Endothelial cell of umbilical vein (primary cell): ENCODE data around the gene SCRN1. TPM values are rescaled to one million over a fixed set of nuclear protein-coding genes. Genes with fewer than 3 reads are reported as not detected.

Experiments
- BruUV-seq: library from RNA; stranded (reverse); fragments of 400-500 nt; replicated peaks from 2 replicates; lab custom pipeline; 2021; lab: Mats Ljungman, UMichigan
- CTCF ChIA-PET: fragments of 300-600, 350-600 bp; sonication (Branson Sonifier 250); formaldehyde crosslinking; loops from one replicate; lab custom pipeline; 2021; ENCODE audit warnings: antibody characterized with exemption, inconsistent platforms; lab: Charles Lee
- POLR2A ChIA-PET: fragments of 300-600, 350-600 bp; sonication (Branson Sonifier 250); formaldehyde crosslinking; loops from one replicate; lab custom pipeline; 2021; ENCODE audit warnings: antibody characterized with exemption, inconsistent platforms; lab: Charles Lee
- DNase-seq: peaks from one replicate; pipeline ENCODE4 v3.0.0-alpha.2; 2011; ENCODE audit warnings: low read depth, low spot score
- FAIRE-seq: peaks from 2 replicates; lab custom pipeline; 2011; peaks lifted over from hg19 to GRCh38; lab: Jason Lieb, UNC
- H2AFZ ChIP-seq: 2 replicates; pipeline ENCODE4 v1.6.0; 2012; ENCODE audit warnings: low read depth, low read length, control low read depth, inconsistent platforms
- H3K27ac ChIP-seq: 2 replicates; pipeline ENCODE4 v1.5.1; 2011; ENCODE audit warnings: low read depth, mild to moderate bottlenecking, control low read depth, low read length, moderate library complexity; ENCODE audit not compliant: insufficient read depth
- H3K27me3 ChIP-seq, 2 experiments: 2 replicates each; pipeline versions ENCODE4 v1.6.0 to v1.6.1; 2011; ENCODE audit warnings: low read length in 2 of 2, mixed read lengths in 1 of 2; ENCODE audit not compliant: control insufficient read depth in 2 of 2, insufficient read depth in 2 of 2
- H3K36me3 ChIP-seq, 2 experiments: 2 replicates in 1 of 2; 3 replicates in 1 of 2; pipeline ENCODE4 v1.5.1; 2011; ENCODE audit warnings: low read length in 2 of 2, mild to moderate bottlenecking in 1 of 2, moderate library complexity in 1 of 2; ENCODE audit not compliant: control insufficient read depth in 2 of 2, insufficient read depth in 2 of 2; ENCODE audit errors: extremely low read depth in 1 of 2
- H3K4me1 ChIP-seq: 3 replicates; pipeline ENCODE4 v1.5.1; 2011; ENCODE audit warnings: mild to moderate bottlenecking, low read length; ENCODE audit not compliant: control insufficient read depth, insufficient read depth; ENCODE audit errors: extremely low read depth
- H3K4me2 ChIP-seq: 2 replicates; pipeline ENCODE4 v1.6.1; 2011; ENCODE audit warnings: low read length, control low read depth, mixed read lengths; ENCODE audit not compliant: insufficient read depth
- H3K4me3 ChIP-seq, 3 experiments: fragments of 200-600 bp in 1 of 3; sonication (generic), shearing (Covaris generic) in 1 of 3; replicated peaks in 1 of 3; 2 replicates each; pipeline ENCODE4 v1.5.1; 2011 to 2016; ENCODE audit warnings: control low read depth in 3 of 3, low read length in 3 of 3, mild to moderate bottlenecking in 2 of 3, inconsistent platforms in 1 of 3, low read depth in 1 of 3, moderate library complexity in 1 of 3; ENCODE audit not compliant: insufficient read depth in 1 of 3
- H3K79me2 ChIP-seq: 2 replicates; pipeline ENCODE4 v1.6.0; 2012; ENCODE audit warnings: low read length, inconsistent platforms; ENCODE audit not compliant: control insufficient read depth, insufficient read depth
- H3K9ac ChIP-seq: replicated peaks from 2 replicates; pipeline ENCODE3; 2011; ENCODE audit warnings: low read length, control low read depth; ENCODE audit not compliant: insufficient read depth; ENCODE audit errors: extremely low read depth
- H3K9me1 ChIP-seq: replicated peaks from 3 replicates; pipeline ENCODE4 v1.6.0; 2011; ENCODE audit warnings: mild to moderate bottlenecking, low read length; ENCODE audit not compliant: control insufficient read depth, insufficient read depth; ENCODE audit errors: extremely low read depth
- H3K9me3 ChIP-seq: replicated peaks from 2 replicates; pipeline ENCODE4 v1.5.1; 2012; ENCODE audit warnings: low read length, inconsistent platforms; ENCODE audit not compliant: control insufficient read depth, insufficient read depth
- H4K20me1 ChIP-seq: replicated peaks from 2 replicates; pipeline ENCODE3; 2011; ENCODE audit warnings: mild to moderate bottlenecking, low read length; ENCODE audit not compliant: control insufficient read depth, insufficient read depth; ENCODE audit errors: extremely low read depth
- EZH2 ChIP-seq: IDR thresholded peaks from 2 replicates; pipeline ENCODE4 v1.6.1; 2012; ENCODE audit warnings: borderline replicate concordance, low read depth, mild to moderate bottlenecking, moderate library complexity, low read length, inconsistent platforms; ENCODE audit not compliant: severe bottlenecking
- FOS ChIP-seq: IDR thresholded peaks from 2 replicates; pipeline ENCODE4 v1.6.1; 2011; ENCODE audit warnings: mild to moderate bottlenecking, low read length, moderate library complexity, borderline replicate concordance; ENCODE audit not compliant: insufficient read depth
- GATA2 ChIP-seq: IDR thresholded peaks from 2 replicates; pipeline ENCODE4 v1.7.0; 2011; ENCODE audit warnings: low read depth, mild to moderate bottlenecking, moderate library complexity, mixed read lengths, low read length; ENCODE audit not compliant: insufficient read length, insufficient read depth
- JUN ChIP-seq: IDR thresholded peaks from 2 replicates; pipeline ENCODE4 v1.6.1; 2011; ENCODE audit warnings: borderline replicate concordance, low read depth; ENCODE audit not compliant: insufficient read length, insufficient read depth
- MYC ChIP-seq: IDR thresholded peaks from one replicate; pipeline ENCODE4 v1.6.1; 2011; ENCODE audit warnings: mild to moderate bottlenecking, low read depth, low read length
- POLR2A ChIP-seq: IDR thresholded peaks from 2 replicates; pipeline ENCODE4 v1.6.1; 2012; ENCODE audit warnings: low read depth, mild to moderate bottlenecking, control low read depth, low read length
- POLR2AphosphoS5 ChIP-seq: IDR thresholded peaks from 2 replicates; pipeline ENCODE4 v1.6.1; 2012; ENCODE audit warnings: low read depth, mild to moderate bottlenecking, control low read depth, low read length, moderate library complexity; ENCODE audit not compliant: insufficient read depth
- dilution Hi-C: fragments of 300-500 bp; cut with MboI; formaldehyde crosslinking; loops from one replicate; pipeline ENCODE4 v1.15.0; 2019; ENCODE audit warnings: low sequenced_read_pairs; ENCODE audit not compliant: extremely low pct_ligation_motif_present
- intact Hi-C: fragments of 100-400 bp; cut with micrococcal nuclease; formaldehyde crosslinking; loops from one replicate; pipeline ENCODE4 v1.10.0; 2022
- polyA plus RNA-seq, 4 experiments: library from polyadenylated mRNA; depleted of rRNA in 3 of 4; stranded (reverse) in 3 of 4; unstranded in 1 of 4; fragments of >200 nt; gene quantifications; 2 replicates each; pipeline versions ENCODE4 v1.2.1 to v1.2.3, GENCODE V29; 2011 to 2012; ENCODE audit warnings: missing spikeins in 1 of 4
- total RNA-seq: library from RNA; stranded (reverse); gene quantifications from 2 replicates; pipeline ENCODE4 v1.2.3, GENCODE V29; 2021
- TF ChIP-seq, protein P1 (sequence below), 2 donors: IDR thresholded peaks; 1 replicate in 1 of 2; 2 replicates in 1 of 2; pipeline ENCODE4 v1.5.1; 2011; ENCODE audit warnings: low read length in 2 of 2, mild to moderate bottlenecking in 2 of 2, moderate library complexity in 2 of 2, control low read depth in 1 of 2, inconsistent platforms in 1 of 2, low read depth in 1 of 2; ENCODE audit not compliant: insufficient read depth in 1 of 2; ENCODE audit errors: extremely low read depth in 1 of 2
- TF ChIP-seq, protein P2 (sequence below): IDR thresholded peaks from 2 replicates; pipeline ENCODE4 v1.6.1; 2011; ENCODE audit not compliant: insufficient read depth, insufficient read length

SCRN1 gene
- total and polyA plus RNA-seq, 2 donors (not counting 3 experiments of a cell fraction or from before 2014, with no cell fraction given), result 57.0 to 127 TPM

GRCh38 chr7:29893351-29893965, 96.1 kb downstream of the SCRN1 start:
- ChIA-PET CTCF (interaction anchor here (0.9 kb wide), 1 partner anchor 181 kb away, joined by 3 read pairs; no protein-coding TSS in a partner anchor), POLR2A (no interaction called here)
- H3K4me3 ChIP-seq, result no peak overlapping the region
- H3K4me2 ChIP-seq, result no peak overlapping the region
- no peaks in the 10 kb centered on the region for H4K20me1 ChIP-seq
- H3K9me3 ChIP-seq, result no peaks in the 10 kb centered on the region
- H2AFZ ChIP-seq, result no peak overlapping the region
- peaks cover 2 to 8% of the 10 kb centered on the region in 2 experiments for H3K27me3 ChIP-seq
- intact Hi-C loops (no loop called here), dilution Hi-C loops (no loop called here)
- H3K4me1 ChIP-seq, result no peaks in the 10 kb centered on the region
- no peak overlapping the region for H3K9ac ChIP-seq
- H3K79me2 ChIP-seq, result no peaks in the 10 kb centered on the region
- H3K36me3 ChIP-seq, result no peaks in the 10 kb centered on the region
- TF ChIP-seq MYC, result no peak
- TF ChIP-seq EZH2, result no peak
- TF ChIP-seq, protein P1, sequence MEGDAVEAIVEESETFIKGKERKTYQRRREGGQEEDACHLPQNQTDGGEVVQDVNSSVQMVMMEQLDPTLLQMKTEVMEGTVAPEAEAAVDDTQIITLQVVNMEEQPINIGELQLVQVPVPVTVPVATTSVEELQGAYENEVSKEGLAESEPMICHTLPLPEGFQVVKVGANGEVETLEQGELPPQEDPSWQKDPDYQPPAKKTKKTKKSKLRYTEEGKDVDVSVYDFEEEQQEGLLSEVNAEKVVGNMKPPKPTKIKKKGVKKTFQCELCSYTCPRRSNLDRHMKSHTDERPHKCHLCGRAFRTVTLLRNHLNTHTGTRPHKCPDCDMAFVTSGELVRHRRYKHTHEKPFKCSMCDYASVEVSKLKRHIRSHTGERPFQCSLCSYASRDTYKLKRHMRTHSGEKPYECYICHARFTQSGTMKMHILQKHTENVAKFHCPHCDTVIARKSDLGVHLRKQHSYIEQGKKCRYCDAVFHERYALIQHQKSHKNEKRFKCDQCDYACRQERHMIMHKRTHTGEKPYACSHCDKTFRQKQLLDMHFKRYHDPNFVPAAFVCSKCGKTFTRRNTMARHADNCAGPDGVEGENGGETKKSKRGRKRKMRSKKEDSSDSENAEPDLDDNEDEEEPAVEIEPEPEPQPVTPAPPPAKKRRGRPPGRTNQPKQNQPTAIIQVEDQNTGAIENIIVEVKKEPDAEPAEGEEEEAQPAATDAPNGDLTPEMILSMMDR (IDR thresholded peaks at IDR 0.05; ENCODE audit: extremely low read depth in 1 of 2, insufficient read depth in 1 of 2, low read depth in 1 of 2, low read length in 2 of 2), result no peak
- no peak for TF ChIP-seq POLR2AphosphoS5
- TF ChIP-seq GATA2, result no peak
- no peak for TF ChIP-seq FOS
- no peak for TF ChIP-seq JUN
- no peak for TF ChIP-seq POLR2A
- TF ChIP-seq, protein P2, sequence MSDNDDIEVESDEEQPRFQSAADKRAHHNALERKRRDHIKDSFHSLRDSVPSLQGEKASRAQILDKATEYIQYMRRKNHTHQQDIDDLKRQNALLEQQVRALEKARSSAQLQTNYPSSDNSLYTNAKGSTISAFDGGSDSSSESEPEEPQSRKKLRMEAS, result no peak
- no TSS peak for BruUV-seq
- no peak for FAIRE-seq
- DNase-seq, result no peak
- no peaks in the 10 kb centered on the region for H3K9me1 ChIP-seq
- no peak overlapping the region for H3K27ac ChIP-seq
